GM23338 (cell line): ENCODE data around the gene PLA2G6. TPM values are rescaled to one million over a fixed set of nuclear protein-coding genes. Genes with fewer than 3 reads are reported as not detected.

Source experiments
- ATAC-seq: fragments of 200-7000 bp; cut with Tn5 transposase; 3 replicates; pipeline ENCODE4 v1.9.1; 2020
- DNase-seq: peaks from one replicate; pipeline ENCODE4 v3.0.0-alpha.2; 2015; ENCODE audit warnings: low spot score
- H2AFZ ChIP-seq: fragments of 200-600 bp; sonication (generic); 2 replicates; pipeline ENCODE4 v1.8.0; 2016; ENCODE audit warnings: antibody characterized with exemption, mild to moderate bottlenecking, moderate library complexity
- H3F3A ChIP-seq: fragments of 200-600 bp; sonication (generic); replicated peaks from 2 replicates; pipeline ENCODE4 v1.8.0; 2017; ENCODE audit warnings: antibody characterized with exemption, mixed run types, low read depth
- H3K27ac ChIP-seq: fragments of 200-600 bp; sonication (generic); 2 replicates; pipeline ENCODE4 v1.6.1; 2016; ENCODE audit warnings: low read depth
- H3K27me3 ChIP-seq: fragments of 200-600 bp; sonication (generic); 2 replicates; pipeline ENCODE4 v1.8.0; 2016; ENCODE audit warnings: mild to moderate bottlenecking, mixed run types, moderate library complexity; ENCODE audit not compliant: insufficient read depth
- H3K36me3 ChIP-seq: fragments of 200-600 bp; sonication (generic); 2 replicates; pipeline ENCODE4 v1.8.0; 2016; ENCODE audit warnings: mild to moderate bottlenecking; ENCODE audit not compliant: insufficient read depth
- H3K4me1 ChIP-seq: fragments of 200-600 bp; sonication (generic); 2 replicates; pipeline ENCODE4 v1.8.0; 2016; ENCODE audit warnings: mild to moderate bottlenecking, moderate library complexity; ENCODE audit not compliant: insufficient read depth
- H3K4me2 ChIP-seq: fragments of 200-600 bp; sonication (generic); 2 replicates; pipeline ENCODE4 v1.7.1; 2017; ENCODE audit warnings: mixed run types
- H3K4me3 ChIP-seq: fragments of 200-600 bp; sonication (generic); 2 replicates; pipeline ENCODE4 v1.6.1; 2016; ENCODE audit warnings: mixed run types
- H3K79me2 ChIP-seq: fragments of 200-600 bp; sonication (generic); replicated peaks from 2 replicates; pipeline ENCODE4 v1.8.0; 2017; ENCODE audit warnings: mild to moderate bottlenecking; ENCODE audit not compliant: insufficient read depth
- H3K9me2 ChIP-seq: fragments of 200-600 bp; sonication (generic); 2 replicates; pipeline ENCODE4 v1.8.0; 2017; ENCODE audit not compliant: insufficient read depth
- H4K20me1 ChIP-seq: fragments of 200-600 bp; sonication (generic); replicated peaks from 2 replicates; pipeline ENCODE4 v1.8.0; 2017; ENCODE audit warnings: mild to moderate bottlenecking; ENCODE audit not compliant: insufficient read depth
- H3K27ac Mint-ChIP-seq: 2 replicates; pipeline ENCODE4 v1.8.0; 2020; ENCODE audit warnings: inconsistent platforms, mild to moderate bottlenecking, moderate library complexity, mixed read lengths
- H3K27me3 Mint-ChIP-seq: 3 replicates; pipeline ENCODE4 v1.8.0; 2022; ENCODE audit warnings: low read depth, mild to moderate bottlenecking, moderate library complexity, mixed read lengths, inconsistent platforms; ENCODE audit not compliant: insufficient read depth, poor library complexity
- H3K36me3 Mint-ChIP-seq: 3 replicates; pipeline ENCODE4 v1.8.0; 2021; ENCODE audit warnings: low read depth, mild to moderate bottlenecking, inconsistent platforms, moderate library complexity, mixed read lengths
- H3K4me1 Mint-ChIP-seq: 3 replicates; pipeline ENCODE4 v1.8.0; 2020; ENCODE audit warnings: mild to moderate bottlenecking, inconsistent platforms, mixed read lengths
- H3K4me3 Mint-ChIP-seq: 3 replicates; pipeline ENCODE4 v1.8.0; 2021; ENCODE audit warnings: moderate library complexity, mild to moderate bottlenecking, inconsistent platforms, mixed read lengths
- H3K9me3 Mint-ChIP-seq: 3 replicates; pipeline ENCODE4 v1.8.0; 2020; ENCODE audit warnings: moderate library complexity, mild to moderate bottlenecking, inconsistent platforms, mixed read lengths
- ETS1 ChIP-seq: IDR thresholded peaks from 2 replicates; pipeline ENCODE4 v1.6.1; 2016; ENCODE audit warnings: antibody characterized with exemption
- EZH2 ChIP-seq: fragments of 200-600 bp; sonication (generic); IDR thresholded peaks from one replicate; pipeline ENCODE4 v1.8.0; 2017; ENCODE audit warnings: antibody characterized with exemption, mild to moderate bottlenecking, low read depth; ENCODE audit not compliant: unreplicated experiment
- JUNB ChIP-seq: IDR thresholded peaks from one replicate; pipeline ENCODE4 v1.6.1; 2016; ENCODE audit warnings: antibody characterized with exemption; ENCODE audit not compliant: unreplicated experiment
- NANOG ChIP-seq: IDR thresholded peaks from 2 replicates; pipeline ENCODE4 v1.6.1; 2016; ENCODE audit warnings: antibody characterized with exemption, borderline replicate concordance
- POLR2AphosphoS5 ChIP-seq: IDR thresholded peaks from 2 replicates; pipeline ENCODE4 v1.6.1; 2016; ENCODE audit warnings: antibody characterized with exemption, low read depth
- REST ChIP-seq: IDR thresholded peaks from one replicate; pipeline ENCODE4 v1.6.1; 2018; ENCODE audit warnings: antibody characterized with exemption; ENCODE audit not compliant: unreplicated experiment
- STAT1 ChIP-seq: IDR thresholded peaks from one replicate; pipeline ENCODE4 v1.6.1; 2016; ENCODE audit warnings: antibody characterized with exemption; ENCODE audit not compliant: unreplicated experiment
- ZNF114 ChIP-seq: fragments of 250-450 bp; sonication (Bioruptor Pico); IDR thresholded peaks from 2 replicates; pipeline ENCODE4 v1.5.0; 2020; ENCODE audit warnings: mild to moderate bottlenecking, moderate library complexity
- ZNF331 ChIP-seq: fragments of 250-450 bp; sonication (Bioruptor Pico); IDR thresholded peaks from 2 replicates; pipeline ENCODE4 v1.5.0; 2020; ENCODE audit warnings: low read depth, mild to moderate bottlenecking, moderate library complexity
- ZNF462 ChIP-seq: fragments of 250-450 bp; sonication (Bioruptor Pico); IDR thresholded peaks from 2 replicates; pipeline ENCODE4 v1.5.0; 2020; ENCODE audit warnings: mild to moderate bottlenecking, moderate library complexity
- polyA plus RNA-seq: library from polyadenylated mRNA; unstranded; fragments of >200 nt; fragmentation: Nextera tagmentation; extraction: Ambion mirVana; gene quantifications from 2 replicates; pipeline ENCODE4 v1.2.1, GENCODE V29; 2016
- total RNA-seq: library from RNA; depleted of rRNA; stranded (reverse); fragments of >200 nt; shearing (Covaris generic); gene quantifications from 2 replicates; pipeline ENCODE4 v1.2.3, GENCODE V29; 2014

Gene PLA2G6
- total and polyA plus RNA-seq, 2 experiments from 2014 or later, result 4.5 to 12.6 TPM

GRCh38 chr22:38196791-38197419, 15.3 kb upstream of the PLA2G6 start:
- peak overlapping the region; percentile 2; the same call in 1 of the 2 replicates for H2AFZ ChIP-seq
- H3K27me3 Mint-ChIP-seq, result peaks cover 14% of the 10 kb centered on the region
- DNase-seq, result peak; percentile 55

More at GRCh38 chr22:38196791-38197419, 15.3 kb upstream of the PLA2G6 start:
- Histone ChIP-seq H3K4me2 (no peak overlapping the region), H3K79me2 (no peaks in the 10 kb centered on the region), H3K4me1 (no peaks in the 10 kb centered on the region), H3K36me3 (no peaks in the 10 kb centered on the region), H3F3A (0 out of 2 replicates have a peak, but pooled peaks cover 3% of the 10 kb centered on the region), H4K20me1 (no peaks in the 10 kb centered on the region), H3K27me3 (peaks cover 7% of the 10 kb centered on the region), H3K27ac (no peak overlapping the region), H3K9me2 (no peaks in the 10 kb centered on the region), H3K4me3 (no peak overlapping the region)
- TF ChIP-seq NANOG (no peak), ETS1 (no peak), JUNB (no peak), EZH2 (no peak), ZNF331 (CRISPR knock-in tag) (no peak), STAT1 (no peak), ZNF462 (CRISPR knock-in tag) (no peak), REST (no peak), ZNF114 (CRISPR knock-in tag) (no peak), POLR2AphosphoS5 (no peak)
- peak; percentile 57 for ATAC-seq
- Mint-ChIP-seq H3K36me3 (no peaks in the 10 kb centered on the region; the same call in 2 of the 3 replicates), H3K4me1 (peaks cover 6% of the 10 kb centered on the region), H3K9me3 (no peaks in the 10 kb centered on the region; the same call in 2 of the 3 replicates), H3K27ac (no peak overlapping the region), H3K4me3 (no peak overlapping the region)
